ENCODE measurements around the gene C1orf174.
A peak's percentile ranks its signal among the peaks of the same experiment; 100 is the strongest.

C1orf174 gene

DNA sequence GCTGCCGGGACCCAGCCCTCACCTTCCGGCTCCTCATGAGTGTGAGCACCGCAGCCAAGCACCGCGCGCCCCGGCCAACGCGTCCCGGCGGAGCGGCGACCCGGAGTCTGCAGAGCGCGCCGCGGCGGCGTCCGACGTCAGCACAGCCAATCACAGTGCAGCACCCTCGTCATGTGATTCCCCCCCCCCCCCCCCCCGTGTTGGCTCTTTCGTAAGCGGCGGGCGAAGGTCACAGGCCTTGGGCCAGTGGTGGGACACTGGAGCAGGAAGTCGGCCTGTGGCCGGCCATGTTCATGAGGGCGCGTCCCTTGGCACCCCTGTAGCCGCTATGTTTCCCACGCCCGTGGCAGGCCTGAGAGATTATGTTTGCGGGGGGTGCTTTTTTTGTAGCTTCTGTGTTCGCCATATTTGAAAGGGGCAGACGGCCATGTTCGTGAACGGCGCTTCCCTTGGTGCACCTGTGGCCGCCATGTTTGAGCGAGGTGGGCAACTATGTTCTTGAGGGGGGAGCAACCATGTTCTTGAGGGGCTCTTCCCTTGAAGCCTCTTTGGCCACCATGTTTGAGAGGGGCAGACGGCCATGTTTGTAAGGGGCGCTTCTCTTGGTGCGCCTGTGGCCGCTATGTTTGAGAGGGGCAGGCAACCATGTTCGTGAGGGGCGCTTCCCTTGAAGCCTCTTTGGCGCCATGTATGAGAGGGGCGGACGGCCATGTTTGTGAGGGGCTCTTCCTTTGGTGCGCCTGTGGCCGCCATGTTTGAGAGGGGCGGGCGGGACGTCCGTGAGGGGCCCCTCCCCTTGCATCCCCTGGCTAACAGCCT is at the start of gene C1orf174:
Gene C1orf174, minus strand, starts transcription at position 123 of the 819 bp plus-strand sequence. Its CDS starts 86 bp downstream, at position 37.
- peak; percentile 98 for DNase-seq (ENCODE audit: low spot score)

GRCh38 chr1:3948344-3948743 is 48.3 kb upstream of the C1orf174 start:
- no peak for DNase-seq (ENCODE audit: low spot score)

GRCh38 chr1:3945916-3946840 is 46.1 kb upstream of the C1orf174 start:
- no peak for DNase-seq (ENCODE audit: low spot score)

- no peak for DNase-seq (ENCODE audit: low spot score)
These were observed 45.1 kb upstream of the C1orf174 start for GRCh38 chr1:3945222-3945621.

DNA sequence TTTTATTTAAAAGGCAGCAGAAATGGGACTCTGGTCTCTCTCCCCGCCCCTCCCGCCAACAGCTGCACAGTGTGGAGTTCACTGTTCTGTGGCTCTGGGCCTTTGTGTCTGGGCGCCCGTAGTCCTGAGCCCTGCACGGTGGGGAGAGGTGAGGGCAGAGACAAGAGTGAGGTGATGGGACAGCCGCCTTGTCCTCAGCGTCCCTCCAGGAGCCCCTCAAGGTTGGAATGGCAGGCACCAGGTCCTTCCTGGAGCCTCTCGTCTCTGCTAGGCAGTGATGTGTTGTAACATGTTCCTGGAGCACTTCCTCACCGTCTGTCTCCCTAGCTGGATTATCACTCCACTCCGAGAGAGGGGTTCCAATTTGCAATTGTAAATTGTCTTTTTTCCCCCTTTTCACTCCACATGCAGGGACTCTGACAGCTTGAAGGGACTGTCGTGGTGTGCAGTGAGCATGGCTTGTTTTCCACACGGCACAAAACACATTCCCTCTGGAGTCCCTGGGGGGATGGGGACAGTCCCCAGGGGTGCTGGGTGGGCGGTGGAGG is 44.6 kb upstream of the C1orf174 start:
- no peak for DNase-seq (ENCODE audit: low spot score)

DNA sequence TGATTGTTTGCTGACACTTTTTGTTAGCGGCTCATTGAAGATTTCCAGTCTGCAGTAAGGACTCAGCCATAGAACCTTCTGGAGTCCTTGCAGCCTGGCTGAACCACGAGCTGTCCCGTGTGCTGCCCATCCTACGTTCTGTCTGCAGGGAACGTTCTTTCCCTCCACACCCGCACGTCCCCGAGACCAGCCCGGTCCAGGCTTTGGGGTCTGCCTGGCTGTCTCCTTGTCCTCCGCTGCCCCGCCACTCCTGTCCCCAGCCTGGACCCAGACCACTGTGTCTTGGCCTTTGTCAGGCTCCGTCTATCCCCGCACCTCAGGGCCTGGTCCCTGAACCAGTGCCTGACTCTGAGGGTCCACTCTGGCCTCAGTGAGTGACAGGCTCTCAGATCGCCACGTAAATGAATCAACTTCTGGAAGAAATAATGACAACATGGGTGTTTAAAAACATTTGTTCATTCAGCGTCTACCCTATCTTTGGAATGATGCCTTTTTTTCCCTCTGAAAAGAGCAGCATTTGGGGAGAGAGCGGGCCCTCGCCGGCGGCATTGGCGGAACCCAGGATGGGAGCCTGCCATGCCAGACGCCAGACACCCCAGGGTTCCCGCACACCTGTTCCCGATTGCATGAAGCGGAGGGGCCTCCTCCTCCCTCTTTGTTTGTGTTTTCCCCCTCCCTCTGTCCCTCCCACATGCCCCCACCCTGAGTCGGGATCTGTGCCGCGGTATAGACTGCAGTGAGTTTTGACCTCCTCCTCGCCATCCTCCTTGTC is 43.9 kb upstream of the C1orf174 start:
- DNase-seq (ENCODE audit: low spot score): no peak

GRCh38 chr1:3943123-3943431 is 43.0 kb upstream of the C1orf174 start:
- no peak for DNase-seq (ENCODE audit: low spot score)

DNA sequence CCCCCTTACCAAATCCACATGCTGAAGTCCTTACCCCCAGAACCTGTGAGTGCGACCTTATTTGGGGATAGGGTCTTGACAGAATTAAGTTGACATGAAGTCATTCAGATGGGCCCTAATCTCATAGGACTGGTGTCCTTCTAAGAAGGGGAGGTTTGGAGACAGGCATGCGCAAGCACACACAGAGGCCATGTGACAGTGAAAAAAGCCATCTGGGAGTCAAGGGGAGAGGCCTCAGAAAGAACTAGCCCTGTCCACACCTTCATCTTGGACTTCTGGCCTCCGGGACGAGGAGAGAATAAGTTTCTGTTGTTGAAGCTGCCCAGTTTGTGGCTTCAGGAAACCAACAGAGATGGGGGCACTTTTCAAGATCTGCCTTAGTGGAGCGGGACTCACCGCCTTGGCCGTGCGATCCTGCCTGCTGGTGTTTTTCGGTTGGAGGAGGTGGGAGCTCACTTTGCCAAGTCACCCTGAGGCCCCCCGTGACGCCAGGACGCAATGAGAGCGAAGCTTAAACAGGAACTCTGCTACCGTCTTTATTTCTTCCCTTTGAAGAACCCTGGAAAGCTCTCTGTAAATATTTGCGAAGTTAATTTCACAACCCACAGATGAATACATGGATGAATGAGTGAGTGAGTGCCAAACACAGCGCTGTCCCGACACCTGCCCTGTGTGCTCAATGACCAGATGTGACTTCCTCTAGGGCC is 42.5 kb upstream of the C1orf174 start:
- DNase-seq (ENCODE audit: low spot score): no peak

DNA sequence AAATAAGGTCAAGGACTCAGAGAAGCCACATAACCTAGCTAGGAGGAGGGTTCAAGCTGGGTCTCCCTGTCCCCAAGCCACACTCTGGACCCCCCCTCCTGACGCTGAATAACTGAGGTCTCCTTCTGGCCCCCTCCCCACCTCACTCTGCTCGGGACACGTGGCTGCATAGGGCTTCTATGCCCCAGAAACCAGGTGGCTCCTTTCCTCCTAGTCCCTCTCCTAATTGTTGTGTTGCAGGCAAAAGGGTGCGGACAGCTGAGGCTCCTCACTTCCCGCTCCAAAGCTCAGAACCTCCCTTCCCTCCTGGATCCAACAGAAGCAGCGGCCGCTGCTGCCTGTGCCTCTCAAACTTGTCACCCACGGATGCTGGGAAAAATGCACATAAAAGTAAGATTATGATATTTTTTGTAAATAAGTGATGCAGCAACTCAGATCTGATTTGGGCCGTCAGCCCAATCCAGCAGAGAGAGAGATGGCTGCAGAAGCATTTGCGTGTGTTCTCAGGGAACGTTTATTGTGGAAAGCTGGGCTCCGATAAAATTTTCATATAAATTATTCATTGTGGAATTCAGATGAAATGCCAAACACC is 40.8 kb upstream of the C1orf174 start:
- no peak for DNase-seq (ENCODE audit: low spot score)

GRCh38 chr1:3940081-3940753 is 40.1 kb upstream of the C1orf174 start:
- no peak for DNase-seq (ENCODE audit: low spot score)

DNA sequence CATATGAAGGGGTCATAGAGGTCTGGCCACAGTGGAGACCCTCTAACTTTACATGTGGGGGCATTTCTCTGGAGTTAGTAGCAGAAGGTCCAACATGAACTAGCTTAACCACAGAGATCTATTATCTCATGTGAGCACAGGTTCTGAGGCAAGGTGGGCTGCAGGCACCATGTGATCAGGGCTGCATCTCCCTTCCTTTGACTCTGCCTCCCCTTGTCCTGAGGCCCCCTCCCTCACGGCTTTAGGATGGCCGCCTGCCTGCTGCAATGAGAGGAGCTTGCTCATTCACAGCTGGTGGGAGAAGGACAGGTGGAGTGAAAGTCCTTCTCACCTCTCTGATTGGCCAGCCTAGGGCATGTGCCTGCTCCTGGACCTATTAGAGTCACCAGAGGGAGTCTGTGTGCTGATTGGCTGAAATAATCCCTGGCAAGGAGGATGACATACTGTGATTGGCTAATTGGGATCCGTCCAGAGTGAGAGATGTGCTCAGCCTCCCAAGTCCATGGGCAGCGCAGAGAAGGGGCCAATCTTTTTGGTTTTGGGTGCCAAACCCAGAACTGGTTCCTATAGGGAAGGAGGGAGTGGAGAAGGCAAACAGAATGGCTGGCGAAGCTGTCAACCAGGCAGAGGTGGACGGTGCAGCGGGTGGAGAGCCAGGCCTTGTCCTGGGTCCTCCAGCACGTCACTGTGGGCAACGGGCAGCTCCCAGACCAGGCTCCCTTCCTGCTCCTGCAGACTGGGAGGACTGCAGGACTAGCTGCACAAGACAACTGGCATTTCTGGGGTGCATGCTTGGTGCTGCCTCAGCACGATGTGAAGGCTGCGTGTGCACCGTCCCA is 39.4 kb upstream of the C1orf174 start:
- no peak for DNase-seq (ENCODE audit: low spot score)

GRCh38 chr1:3932156-3932919 is 32.3 kb upstream of the C1orf174 start:
- no peak for DNase-seq (ENCODE audit: low spot score)

- no peak for DNase-seq (ENCODE audit: low spot score)
These were observed 31.2 kb upstream of the C1orf174 start for GRCh38 chr1:3931007-3931912.

GRCh38 chr1:3930301-3931006 is 30.4 kb upstream of the C1orf174 start:
- no peak for DNase-seq (ENCODE audit: low spot score)

- no peak for DNase-seq (ENCODE audit: low spot score)
These were observed 29.1 kb upstream of the C1orf174 start for GRCh38 chr1:3929126-3929525.

- no peak for DNase-seq (ENCODE audit: low spot score)
These were observed 28.5 kb upstream of the C1orf174 start for GRCh38 chr1:3928586-3928985.

DNA sequence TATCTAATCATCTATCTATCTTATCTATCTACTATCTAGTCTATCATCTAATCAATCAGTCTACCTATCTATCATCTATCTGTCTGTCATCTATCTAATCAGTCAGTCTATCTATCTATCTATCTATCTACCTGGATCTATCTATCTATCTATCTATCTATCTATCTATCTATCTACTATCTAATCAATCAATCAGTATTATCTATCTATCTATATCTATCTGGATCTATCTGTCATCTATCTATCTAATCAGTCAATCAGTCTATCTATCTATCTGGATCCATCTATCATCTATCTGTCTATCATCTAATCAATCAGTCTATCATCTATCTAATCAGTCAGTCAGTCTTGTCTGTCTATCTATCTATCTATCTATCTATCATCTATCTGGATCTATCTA is 26.9 kb upstream of the C1orf174 start:
- DNase-seq (ENCODE audit: low spot score): no peak
